MM.1S (cell line): ENCODE results near the gene PRPF19.

Experiments
- DNase-seq: peaks from one replicate; pipeline ENCODE4 v3.0.0-alpha.2; 2015
- H2AFZ ChIP-seq: fragments of 300-600 bp; sonication (generic); 2 replicates; pipeline ENCODE4 v1.6.0; 2016; ENCODE audit warnings: antibody characterized with exemption, low read length
- H3F3A ChIP-seq: fragments of 300-600 bp; sonication (generic); 2 replicates; pipeline ENCODE4 v1.6.1; 2016; ENCODE audit warnings: mild to moderate bottlenecking, antibody characterized with exemption, low read length, moderate library complexity, mixed read lengths; ENCODE audit not compliant: insufficient read depth
- H3K27ac ChIP-seq: fragments of 300-600 bp; sonication (generic); 2 replicates; pipeline ENCODE4 v1.5.1; 2016; ENCODE audit warnings: mild to moderate bottlenecking, low read length
- H3K27me3 ChIP-seq: fragments of 300-600 bp; sonication (generic); replicated peaks from 2 replicates; pipeline ENCODE4 v1.6.0; 2016; ENCODE audit warnings: low read length; ENCODE audit not compliant: insufficient read depth
- H3K36me3 ChIP-seq: fragments of 300-600 bp; sonication (generic); replicated peaks from 2 replicates; pipeline ENCODE4 v1.6.1; 2016; ENCODE audit warnings: mild to moderate bottlenecking, low read length, mixed read lengths; ENCODE audit not compliant: insufficient read depth
- H3K4me1 ChIP-seq: fragments of 300-600 bp; sonication (generic); 2 replicates; pipeline ENCODE4 v1.6.1; 2016; ENCODE audit warnings: low read length, mixed read lengths
- H3K4me2 ChIP-seq: fragments of 300-600 bp; sonication (generic); 2 replicates; pipeline ENCODE4 v1.6.0; 2016; ENCODE audit warnings: low read depth, low read length
- H3K4me3 ChIP-seq: fragments of 300-600 bp; sonication (generic); 2 replicates; pipeline ENCODE4 v1.5.1; 2016; ENCODE audit warnings: low read length, mixed read lengths
- H3K79me2 ChIP-seq: fragments of 300-600 bp; sonication (generic); 2 replicates; pipeline ENCODE4 v1.6.1; 2016; ENCODE audit warnings: mixed run types, low read length, mixed read lengths
- H3K9ac ChIP-seq: fragments of 300-600 bp; sonication (generic); 2 replicates; pipeline ENCODE4 v1.6.1; 2016; ENCODE audit warnings: low read length, mixed read lengths
- H3K9me2 ChIP-seq: fragments of 300-600 bp; sonication (generic); replicated peaks from 2 replicates; pipeline ENCODE4 v1.6.1; 2016; ENCODE audit warnings: mild to moderate bottlenecking, low read length, mixed read lengths; ENCODE audit not compliant: insufficient read depth
- H3K9me3 ChIP-seq: fragments of 300-600 bp; sonication (generic); replicated peaks from 2 replicates; pipeline ENCODE4 v1.6.1; 2016; ENCODE audit warnings: mild to moderate bottlenecking, low read length, mixed read lengths; ENCODE audit not compliant: insufficient read depth
- H4K20me1 ChIP-seq: fragments of 300-600 bp; sonication (generic); 2 replicates; pipeline ENCODE4 v1.6.1; 2016; ENCODE audit warnings: mild to moderate bottlenecking, low read length, moderate library complexity, mixed read lengths; ENCODE audit not compliant: insufficient read depth
- CTCF ChIP-seq: fragments of 300-600 bp; sonication (generic); IDR thresholded peaks from 2 replicates; pipeline ENCODE4 v1.5.1; 2016; ENCODE audit warnings: antibody characterized with exemption, low read length, mixed read lengths
- EZH2 ChIP-seq: fragments of 300-600 bp; sonication (generic); optimal IDR thresholded peaks from 2 replicates; pipeline ENCODE3; 2017; ENCODE audit warnings: low read depth, mild to moderate bottlenecking, antibody characterized with exemption, low read length, mixed read lengths
- EZH2phosphoT487 ChIP-seq: fragments of 300-600 bp; sonication (generic); IDR thresholded peaks from 2 replicates; pipeline ENCODE4 v1.6.1; 2018; ENCODE audit warnings: antibody characterized with exemption, low read length

The PRPF19 gene

GRCh38 chr11:60848714-60849151, 57.7 kb downstream of the PRPF19 start:
- Histone ChIP-seq H4K20me1 (no peaks in the 10 kb centered on the region), H3K4me1 (peaks cover 10% of the 10 kb centered on the region; the same call in 1 of the 2 replicates), H3F3A (peaks cover 27% of the 10 kb centered on the region), H3K9me3 (no peaks in the 10 kb centered on the region), H3K4me3 (no peak overlapping the region), H3K79me2 (peaks cover 62% of the 10 kb centered on the region), H3K9ac (no peak overlapping the region), H3K27me3 (no peaks in the 10 kb centered on the region), H3K36me3 (peaks cover 44% of the 10 kb centered on the region), H3K4me2 (no peak overlapping the region), H3K27ac (no peak overlapping the region), H2AFZ (no peak overlapping the region), H3K9me2 (no peaks in the 10 kb centered on the region)
- DNase-seq: no peak
- TF ChIP-seq EZH2phosphoT487 (no peak), EZH2 (no peak), CTCF (no peak)

GRCh38 chr11:60847896-60848295, 58.5 kb downstream of the PRPF19 start:
- Histone ChIP-seq H3K27me3 (no peaks in the 10 kb centered on the region), H3K9me2 (no peaks in the 10 kb centered on the region), H3K4me3 (no peak overlapping the region), H3K9ac (no peak overlapping the region), H3K27ac (no peak overlapping the region), H3K36me3 (peaks cover 44% of the 10 kb centered on the region), H3K4me1 (peaks cover 10% of the 10 kb centered on the region; the same call in 1 of the 2 replicates), H2AFZ (no peak overlapping the region), H3K79me2 (peaks cover 70% of the 10 kb centered on the region), H3K9me3 (no peaks in the 10 kb centered on the region), H3F3A (peaks cover 22% of the 10 kb centered on the region), H4K20me1 (no peaks in the 10 kb centered on the region), H3K4me2 (no peak overlapping the region)
- TF ChIP-seq EZH2phosphoT487 (no peak), EZH2 (no peak), CTCF (no peak)
- DNase-seq: no peak

DNA sequence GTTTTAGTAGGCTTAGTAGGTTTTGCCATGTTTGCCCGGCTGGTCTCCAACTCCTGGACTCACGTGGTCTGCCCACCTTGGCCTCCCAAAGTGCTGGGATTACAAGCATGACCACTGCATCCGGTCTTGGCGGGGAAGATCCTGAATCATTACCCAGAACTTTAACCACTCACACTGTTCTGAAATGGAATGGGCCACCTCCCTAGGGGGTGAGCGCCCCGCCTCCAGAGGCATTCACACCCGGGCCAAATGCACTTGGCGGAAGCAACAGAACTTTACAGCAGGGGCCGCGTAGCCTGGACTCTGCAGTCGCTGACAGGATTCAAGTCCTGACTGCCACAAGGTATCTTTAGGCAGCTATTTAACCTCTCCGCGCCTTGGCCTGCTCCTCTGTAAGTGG, 59.1 kb downstream of the PRPF19 start:
- Histone ChIP-seq H3K36me3 (peaks cover 44% of the 10 kb centered on the region), H3K27ac (no peak overlapping the region), H3K79me2 (peaks cover 76% of the 10 kb centered on the region), H2AFZ (no peak overlapping the region), H3K4me3 (no peak overlapping the region), H3F3A (peaks cover 18% of the 10 kb centered on the region), H3K9ac (no peak overlapping the region), H4K20me1 (no peaks in the 10 kb centered on the region), H3K9me2 (no peaks in the 10 kb centered on the region), H3K9me3 (no peaks in the 10 kb centered on the region), H3K27me3 (no peaks in the 10 kb centered on the region), H3K4me2 (no peak overlapping the region), H3K4me1 (peaks cover 10% of the 10 kb centered on the region; the same call in 1 of the 2 replicates)
- TF ChIP-seq EZH2 (no peak), CTCF (no peak), EZH2phosphoT487 (no peak)
- DNase-seq: no peak
